Activated T-helper 2 cell treated with anti-CD3 and anti-CD28 coated beads, Interferon-gamma antibody, Interleukin-2, Interleukin-4, amounts not matched to agents 10 μg/mL and 5 μg/mL and 100 μg/mL, durations not matched to agents 14 hours and 24 hours and 36 hours (primary cell): ENCODE data around the gene TRIP13. TPM values are rescaled to one million over a fixed set of nuclear protein-coding genes. Genes with fewer than 3 reads are reported as not detected.

Experiments used
- DNase-seq: peaks from one replicate; pipeline ENCODE4 v3.0.0; 2021; ENCODE audit warnings: low spot score
- H3K27ac Mint-ChIP-seq: one replicate; pipeline ENCODE4 v1.8.0; 2021; ENCODE audit warnings: mixed read lengths
- H3K27me3 Mint-ChIP-seq: one replicate; pipeline ENCODE4 v1.8.0; 2021; ENCODE audit warnings: low read depth, mixed read lengths
- H3K36me3 Mint-ChIP-seq: one replicate; pipeline ENCODE4 v1.8.0; 2021; ENCODE audit warnings: low read depth, mixed read lengths
- H3K4me1 Mint-ChIP-seq: one replicate; pipeline ENCODE4 v1.8.0; 2021; ENCODE audit warnings: low read depth, mixed read lengths
- H3K4me3 Mint-ChIP-seq: one replicate; pipeline ENCODE4 v1.8.0; 2021; ENCODE audit warnings: low read depth, mild to moderate bottlenecking, moderate library complexity, mixed read lengths
- H3K9me3 Mint-ChIP-seq: one replicate; pipeline ENCODE4 v1.8.0; 2021; ENCODE audit warnings: mixed read lengths
- intact Hi-C: fragments of 100-400 bp; cut with micrococcal nuclease; formaldehyde crosslinking; loops from one replicate; pipeline ENCODE4 v1.15.1; 2023
- total RNA-seq: library from RNA; stranded (reverse); gene quantifications from 2 replicates; pipeline ENCODE4 v1.2.3, GENCODE V29; 2022

The TRIP13 gene
- total RNA-seq, 1 donor from 2014 or later, result 37.6 TPM

DNA sequence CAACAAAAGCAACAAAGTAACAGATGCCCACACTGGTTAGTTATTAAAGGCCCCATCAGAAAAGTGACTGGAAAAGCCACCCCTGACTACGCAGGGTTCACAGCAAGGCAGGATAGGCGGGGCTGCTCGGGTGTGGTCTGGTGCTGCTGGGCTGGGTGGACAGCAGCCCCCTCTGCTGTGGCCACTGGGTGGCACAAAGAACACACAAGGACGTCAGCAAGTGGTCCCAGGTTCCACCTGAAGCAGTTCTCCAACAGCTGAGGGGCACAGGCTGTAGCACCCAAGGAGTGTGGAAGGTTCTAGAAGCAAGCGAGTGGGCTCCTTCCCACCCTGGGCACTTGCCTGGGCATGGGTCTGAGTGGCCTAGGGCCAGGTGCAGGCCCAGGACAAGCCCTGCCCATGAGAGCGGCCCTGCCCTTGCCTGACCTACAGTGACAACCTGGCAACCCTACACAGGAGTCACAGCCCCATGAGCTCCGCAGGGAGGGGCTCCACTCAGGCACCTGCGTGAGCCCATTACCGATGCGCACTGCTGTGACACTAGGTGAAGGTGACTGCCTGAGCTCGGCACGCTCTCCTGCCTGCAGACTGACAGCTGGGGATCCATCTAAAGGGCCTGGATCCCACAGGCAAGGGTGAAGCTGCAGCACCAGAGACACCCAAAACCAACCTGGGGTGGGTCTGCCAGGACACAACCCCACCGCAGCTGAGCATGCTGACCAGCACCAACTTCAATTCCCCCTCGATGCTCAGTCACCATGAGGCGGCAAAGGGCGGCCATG lies 8.1 kb upstream of the TRIP13 start:
- intact Hi-C loops, result no loop called here
- Mint-ChIP-seq H3K36me3 (peaks cover 90% of the 10 kb centered on the region), H3K27ac (no peak overlapping the region), H3K9me3 (peaks cover 11% of the 10 kb centered on the region), H3K4me3 (no peak overlapping the region), H3K27me3 (no peaks in the 10 kb centered on the region), H3K4me1 (peaks cover 14% of the 10 kb centered on the region)
- no peak for DNase-seq

GRCh38 chr5:885127-885442 lies 7.6 kb upstream of the TRIP13 start:
- intact Hi-C loops, result no loop called here
- Mint-ChIP-seq H3K36me3 (peaks cover 96% of the 10 kb centered on the region), H3K27me3 (no peaks in the 10 kb centered on the region), H3K4me3 (no peak overlapping the region), H3K27ac (no peak overlapping the region), H3K9me3 (peaks cover 11% of the 10 kb centered on the region), H3K4me1 (peaks cover 14% of the 10 kb centered on the region)
- no peak for DNase-seq

DNA sequence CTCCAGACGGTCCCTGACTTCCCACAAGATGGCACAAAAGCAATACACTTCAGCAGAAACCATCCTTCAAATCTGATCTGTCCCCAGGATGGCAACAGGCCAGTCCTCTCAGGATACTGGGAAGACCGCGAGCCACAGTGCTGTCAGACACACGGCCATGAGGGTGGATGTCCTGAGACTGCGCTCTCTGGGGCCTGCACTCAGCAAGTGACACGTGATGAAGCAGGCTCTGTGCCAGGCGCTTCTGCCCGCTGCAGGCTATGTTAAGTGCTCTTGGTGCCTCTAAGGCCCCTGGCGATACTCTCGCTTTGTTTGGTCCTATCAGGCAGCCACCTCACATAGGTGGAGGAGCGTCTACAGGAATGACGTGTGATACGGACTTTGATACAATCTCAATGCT lies 7.2 kb upstream of the TRIP13 start:
- intact Hi-C loops, result no loop called here
- Mint-ChIP-seq H3K27ac (no peak overlapping the region), H3K27me3 (no peaks in the 10 kb centered on the region), H3K9me3 (peaks cover 11% of the 10 kb centered on the region), H3K4me3 (no peak overlapping the region), H3K36me3 (peaks cover 97% of the 10 kb centered on the region), H3K4me1 (peaks cover 15% of the 10 kb centered on the region)
- DNase-seq, result no peak

DNA sequence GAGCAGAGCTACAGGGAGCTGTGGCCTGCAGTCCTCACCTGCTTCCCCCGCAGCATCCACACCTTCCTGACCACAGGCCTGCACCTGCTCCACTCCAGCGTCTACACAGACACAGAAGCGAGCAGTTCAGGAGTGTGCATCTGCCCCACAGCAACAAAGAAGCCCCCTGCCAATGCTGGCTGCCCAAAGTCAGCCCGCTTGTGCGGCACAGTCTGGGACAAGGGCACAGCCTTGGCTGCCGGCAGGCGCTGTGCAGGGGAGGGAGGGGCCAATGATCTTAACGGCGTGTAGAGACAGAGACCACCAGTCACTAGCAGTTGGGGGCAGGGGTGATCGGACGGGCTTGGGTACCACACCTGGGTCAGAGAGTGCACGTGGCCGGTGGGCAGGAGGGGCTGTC lies 6.6 kb upstream of the TRIP13 start:
- H3K27me3 Mint-ChIP-seq, result no peaks in the 10 kb centered on the region
- peaks cover 97% of the 10 kb centered on the region for H3K36me3 Mint-ChIP-seq
- intact Hi-C loops, result no loop called here
- H3K4me3 Mint-ChIP-seq, result no peak overlapping the region
- H3K27ac Mint-ChIP-seq, result no peak overlapping the region
- peaks cover 11% of the 10 kb centered on the region for H3K9me3 Mint-ChIP-seq
- H3K4me1 Mint-ChIP-seq, result peaks cover 17% of the 10 kb centered on the region
- DNase-seq, result no peak

DNA sequence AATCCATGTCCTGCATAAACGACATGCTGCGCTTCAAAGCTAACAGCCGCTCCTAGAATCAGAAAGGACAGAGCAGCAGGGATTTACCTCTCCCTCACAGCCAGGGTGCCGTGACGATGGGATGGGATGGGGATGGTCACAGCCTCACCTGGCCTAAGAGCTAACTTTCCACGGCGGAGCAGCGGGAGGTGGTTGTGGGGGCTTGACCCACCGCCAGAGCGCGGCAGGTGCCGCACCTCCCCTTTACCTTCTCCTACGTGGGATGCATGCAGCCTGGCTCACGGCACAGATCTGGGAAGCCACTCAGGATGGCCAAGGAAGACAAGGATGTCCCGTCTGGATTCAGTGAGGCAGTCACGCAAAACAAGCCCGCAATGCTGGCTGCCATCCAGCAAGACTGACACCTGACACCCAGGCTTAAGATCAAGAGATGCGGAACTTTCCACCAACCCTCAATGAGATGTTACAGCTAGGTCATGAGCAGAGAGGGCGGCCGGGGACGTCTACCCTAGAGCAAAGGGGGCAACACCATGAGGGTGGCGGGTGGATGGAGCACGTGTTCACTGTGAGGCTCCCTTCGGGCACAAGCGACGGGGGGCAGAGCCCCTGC lies 5.9 kb upstream of the TRIP13 start:
- intact Hi-C loops, result no loop called here
- H3K36me3 Mint-ChIP-seq, result peaks cover 97% of the 10 kb centered on the region
- no peak overlapping the region for H3K27ac Mint-ChIP-seq
- H3K9me3 Mint-ChIP-seq, result peaks cover 11% of the 10 kb centered on the region
- no peak overlapping the region for H3K4me3 Mint-ChIP-seq
- H3K4me1 Mint-ChIP-seq, result peaks cover 23% of the 10 kb centered on the region
- DNase-seq, result no peak
- no peaks in the 10 kb centered on the region for H3K27me3 Mint-ChIP-seq

DNA sequence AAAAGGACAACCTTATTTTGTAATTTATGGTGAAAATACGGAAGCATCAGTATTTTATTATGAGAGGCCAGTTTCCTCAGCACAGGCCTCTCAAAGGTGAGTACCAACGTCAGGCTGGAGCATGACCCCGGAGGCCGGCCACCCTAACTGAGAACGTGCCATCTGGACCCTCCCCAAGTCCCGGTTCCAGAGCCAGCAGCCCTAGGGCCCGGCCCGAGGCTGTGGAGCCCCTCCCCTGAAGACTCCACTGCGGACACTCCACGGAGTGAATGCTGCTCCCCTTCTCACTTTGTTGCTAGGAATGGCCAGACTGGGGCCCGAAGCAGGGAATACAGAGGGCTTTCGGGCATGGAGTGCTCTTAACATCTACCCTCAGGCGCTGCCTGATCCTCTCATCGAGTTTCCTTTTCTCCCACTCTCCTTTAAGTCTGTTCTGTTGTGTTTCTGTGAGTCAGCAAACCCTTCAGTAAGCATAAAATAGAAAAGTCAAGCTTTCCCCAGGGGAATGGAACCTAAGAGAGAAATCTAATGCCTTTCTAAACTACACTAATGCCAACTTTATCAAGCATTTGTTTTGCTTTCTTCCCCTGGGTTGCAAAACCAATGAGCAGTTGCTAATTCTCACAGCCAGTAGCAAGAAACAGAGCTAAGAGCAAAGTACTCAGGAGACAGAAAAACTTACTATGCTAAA lies 4.6 kb upstream of the TRIP13 start:
- intact Hi-C loops, result no loop called here
- peaks cover 88% of the 10 kb centered on the region for H3K36me3 Mint-ChIP-seq
- no peak overlapping the region for H3K27ac Mint-ChIP-seq
- peaks cover 12% of the 10 kb centered on the region for H3K4me1 Mint-ChIP-seq
- DNase-seq, result no peak
- peaks cover 3% of the 10 kb centered on the region for H3K9me3 Mint-ChIP-seq
- no peaks in the 10 kb centered on the region for H3K27me3 Mint-ChIP-seq
- H3K4me3 Mint-ChIP-seq, result no peak overlapping the region

DNA sequence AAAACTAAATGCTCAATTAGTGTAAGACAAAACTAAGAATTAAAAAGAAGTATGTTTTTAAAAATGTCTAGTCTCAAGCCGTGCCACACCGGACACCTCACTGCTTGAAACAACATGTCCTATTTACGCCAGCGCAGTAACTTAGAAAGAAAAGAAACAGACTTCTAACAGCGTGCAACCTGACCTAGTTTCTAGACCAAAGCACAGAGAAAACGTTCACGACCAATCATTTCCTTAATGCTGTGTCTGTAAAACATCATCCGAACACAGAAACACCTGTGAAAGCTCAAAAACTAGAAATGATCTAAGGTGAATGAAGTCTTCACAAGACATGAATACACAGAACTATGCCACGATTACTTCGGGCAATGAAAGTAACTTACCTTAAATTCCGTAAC lies 4.0 kb upstream of the TRIP13 start:
- no peak for DNase-seq
- Mint-ChIP-seq H3K9me3 (no peaks in the 10 kb centered on the region), H3K4me1 (peaks cover 15% of the 10 kb centered on the region), H3K27ac (no peak overlapping the region), H3K36me3 (peaks cover 83% of the 10 kb centered on the region), H3K27me3 (no peaks in the 10 kb centered on the region), H3K4me3 (no peak overlapping the region)
- intact Hi-C loops, result no loop called here

- DNase-seq, result no peak
- Mint-ChIP-seq H3K4me3 (peak overlapping the region; percentile 26), H3K36me3 (peaks cover 80% of the 10 kb centered on the region), H3K27ac (no peak overlapping the region), H3K27me3 (no peaks in the 10 kb centered on the region), H3K4me1 (peaks cover 20% of the 10 kb centered on the region), H3K9me3 (no peaks in the 10 kb centered on the region)
- intact Hi-C loops, result no loop called here
These were observed 3.5 kb upstream of the TRIP13 start for GRCh38 chr5:889075-889710.

GRCh38 chr5:891117-891836 lies 1.4 kb upstream of the TRIP13 start:
- Mint-ChIP-seq H3K4me1 (peaks cover 27% of the 10 kb centered on the region), H3K4me3 (peak overlapping the region; percentile 86), H3K27ac (peak overlapping the region; percentile 86), H3K27me3 (no peaks in the 10 kb centered on the region), H3K36me3 (peaks cover 75% of the 10 kb centered on the region), H3K9me3 (no peaks in the 10 kb centered on the region)
- no peak for DNase-seq
- intact Hi-C loops, result no loop called here

DNA sequence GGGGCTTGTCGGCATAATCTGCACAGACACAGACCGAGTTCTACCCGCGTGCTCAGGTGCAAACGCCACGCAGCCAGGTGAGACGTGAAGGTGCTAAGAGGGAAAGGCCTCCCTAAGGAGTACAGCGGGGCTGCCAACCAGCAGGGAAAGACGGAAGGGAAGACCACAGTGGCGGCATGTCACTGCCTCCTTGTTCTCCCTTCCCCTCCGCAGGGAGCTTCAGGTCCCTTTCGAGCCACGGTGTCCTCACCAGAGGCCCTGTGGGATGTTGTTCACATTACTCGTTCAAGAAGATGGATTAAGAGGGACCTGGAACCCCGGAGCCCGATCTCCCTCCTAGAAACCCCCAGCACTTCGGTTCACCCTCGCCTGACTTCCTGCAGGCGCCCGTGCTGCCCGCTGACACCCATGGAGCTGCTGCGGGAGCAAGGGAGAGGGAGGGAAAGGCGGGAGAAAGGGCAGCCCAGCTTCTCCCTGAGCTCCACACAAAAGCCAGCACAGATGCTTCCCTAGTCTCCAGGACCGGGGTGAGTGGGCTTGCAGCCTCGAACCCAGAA lies 769 bp upstream of the TRIP13 start:
- Mint-ChIP-seq H3K36me3 (peaks cover 74% of the 10 kb centered on the region), H3K27me3 (no peaks in the 10 kb centered on the region)
- intact Hi-C loops, result no loop called here

DNA sequence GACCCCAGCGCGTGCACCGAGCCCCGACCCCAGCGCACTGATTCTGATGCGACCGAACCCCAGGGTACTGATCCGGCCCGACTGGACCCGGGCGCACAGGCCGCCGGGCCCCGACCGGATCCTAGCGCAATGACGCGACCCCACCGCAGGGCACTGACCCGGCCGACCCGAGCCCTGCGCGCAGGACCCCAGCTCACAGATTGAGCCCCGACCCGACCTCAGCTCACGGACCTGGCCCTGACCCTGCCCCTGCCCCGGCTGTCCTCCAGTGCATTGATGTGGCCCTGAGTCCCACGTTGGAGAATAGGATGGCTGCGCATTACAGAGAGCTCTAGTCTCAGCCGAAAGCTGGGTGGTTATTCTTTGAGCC lies 438 bp downstream of the TRIP13 start:
- Mint-ChIP-seq H3K4me3 (peak overlapping the region; percentile 82), H3K4me1 (peaks cover 32% of the 10 kb centered on the region), H3K27me3 (no peaks in the 10 kb centered on the region), H3K36me3 (peaks cover 63% of the 10 kb centered on the region), H3K27ac (peak overlapping the region; percentile 55), H3K9me3 (no peaks in the 10 kb centered on the region)
- intact Hi-C loops, result no loop called here
- DNase-seq, result no peak

More for the DNA sequence above, 769 bp upstream of the TRIP13 start:
- Mint-ChIP-seq H3K9me3 (no peaks in the 10 kb centered on the region), H3K4me3 (peak overlapping the region; percentile 86), H3K27ac (peak overlapping the region; percentile 86), H3K4me1 (peaks cover 32% of the 10 kb centered on the region)
- no peak for DNase-seq

- Mint-ChIP-seq H3K4me1 (peaks cover 32% of the 10 kb centered on the region), H3K9me3 (no peaks in the 10 kb centered on the region), H3K27ac (peak overlapping the region; percentile 55), H3K4me3 (peak overlapping the region; percentile 82), H3K27me3 (no peaks in the 10 kb centered on the region), H3K36me3 (peaks cover 58% of the 10 kb centered on the region)
- intact Hi-C loops, result no loop called here
- DNase-seq, result no peak
These were observed 1.0 kb downstream of the TRIP13 start for GRCh38 chr5:893711-894110.
